Right lobe of liver (tissue), 6 donors: ENCODE measurements around the gene GSC. TPM values are rescaled to one million over a fixed set of nuclear protein-coding genes. Genes with fewer than 3 reads are reported as not detected.
"Not testable (repeated sequence)": the region's sequence is repeated elsewhere in the genome, so short reads cannot be mapped to it uniquely, and the experiment has no call there.

Experiments used
- ATAC-seq, 4 donors: fragments of 200-7000 bp; cut with Tn5 transposase; one replicate each; pipeline ENCODE4 v1.9.1; 2020; ENCODE audit warnings: mild to moderate bottlenecking in 4 of 4, moderate library complexity in 4 of 4
- DNase-seq, 3 donors: peaks; one replicate each; pipeline ENCODE4 v3.0.0-alpha.2; 2020
- H3K27ac ChIP-seq, 3 donors: fragments of 200-600 bp; one replicate each; pipeline ENCODE4 v1.8.0; 2022
- H3K27me3 ChIP-seq, 2 donors: fragments of 200-600 bp; one replicate each; pipeline ENCODE4 v1.8.0; 2022
- H3K36me3 ChIP-seq, 4 donors: fragments of 200-600 bp; sonication (generic) in 1 of 4; one replicate each; pipeline versions ENCODE4 v1.5.1 to v1.8.0; 2017 to 2022; ENCODE audit warnings: control low read depth in 1 of 4
- H3K4me1 ChIP-seq, 4 donors: fragments of 200-600 bp; sonication (generic) in 1 of 4; one replicate each; pipeline versions ENCODE4 v1.5.1 to v1.8.0; 2017 to 2022; ENCODE audit warnings: control low read depth in 1 of 4
- H3K4me3 ChIP-seq, 3 donors: fragments of 200-600 bp; one replicate each; pipeline ENCODE4 v1.8.0; 2022
- H3K9me3 ChIP-seq, 4 donors: fragments of 200-600 bp; sonication (generic) in 1 of 4; one replicate each; pipeline versions ENCODE4 v1.5.1 to v1.8.0; 2017 to 2022; ENCODE audit warnings: control low read depth in 1 of 4
- POLR2A ChIP-seq: fragments of 450-650 bp; IDR thresholded peaks from one replicate; pipeline ENCODE4 v1.6.1; 2017; ENCODE audit warnings: antibody characterized with exemption, mild to moderate bottlenecking
- WGBS: methylation state at CpG from one replicate; pipeline ENCODE4 v1.1.6; 2018; ENCODE audit warnings: low coverage, low lambda C conversion rate; ENCODE audit not compliant: insufficient coverage; ENCODE audit errors: missing lambda C conversion rate; 5-methylcytosine and 5-hydroxymethylcytosine counted together
- intact Hi-C, 2 donors: fragments of 100-400 bp; cut with DNase I; formaldehyde crosslinking; loops; one replicate each; pipeline versions ENCODE4 v1.11.2 to v1.14.1; 2022
- total RNA-seq, 6 experiments: library from RNA; depleted of rRNA in 2 of 6; stranded (reverse); fragments of >200 nt in 2 of 6; fragmentation: NEBNext Ultra II Directional in 3 of 6; extraction: Animal tissue kit (Norgen Biotek cat#: 25700) in 3 of 6; gene quantifications; one replicate each; pipeline versions ENCODE4 v1.1.0 to v1.2.4, GENCODE V29; 2016 to 2023
- TF ChIP-seq, protein P1 (sequence below), 4 donors: fragments of 200-600 bp in 3 of 4; fragments of 450-650 bp in 1 of 4; IDR thresholded peaks; one replicate each; pipeline versions ENCODE4 v1.5.1 to v1.8.0; 2016 to 2022; ENCODE audit warnings: antibody characterized with exemption in 4 of 4, mild to moderate bottlenecking in 2 of 4
- donor health status: DM: no; HTN: yes; CAD: no.
- donor health status: DM: no; HTN: no; CAD: no.
- donor health status: DM: no; HTN: no; CAD: no.
- donor health status: DM: no; HTN: yes; CAD: no.
- donor health status: DM: no; HTN: yes; CAD: no.

GSC gene
- total RNA-seq, 6 experiments from 2014 or later = not detected

DNA sequence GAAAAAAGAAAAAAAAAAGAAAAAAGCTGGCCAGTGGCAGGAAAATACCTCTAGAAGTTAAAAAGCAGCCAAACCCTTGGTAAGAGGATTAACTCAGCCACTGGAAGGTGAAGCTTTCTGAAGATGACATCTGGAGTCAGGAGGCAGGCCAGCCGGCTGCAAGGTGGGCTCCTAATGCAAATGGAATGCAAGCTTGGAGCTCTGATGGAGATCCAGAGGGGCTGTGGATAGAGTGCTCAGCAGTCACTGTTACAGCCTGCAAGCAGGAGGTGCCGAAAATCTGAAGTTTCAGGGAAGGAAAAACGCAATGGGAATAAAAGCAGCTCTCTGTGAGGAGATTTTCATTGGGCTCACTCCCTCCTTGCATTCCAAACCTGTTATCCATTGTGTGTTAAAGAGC is 41.0 kb downstream of the GSC start:
- TF ChIP-seq, protein P1, sequence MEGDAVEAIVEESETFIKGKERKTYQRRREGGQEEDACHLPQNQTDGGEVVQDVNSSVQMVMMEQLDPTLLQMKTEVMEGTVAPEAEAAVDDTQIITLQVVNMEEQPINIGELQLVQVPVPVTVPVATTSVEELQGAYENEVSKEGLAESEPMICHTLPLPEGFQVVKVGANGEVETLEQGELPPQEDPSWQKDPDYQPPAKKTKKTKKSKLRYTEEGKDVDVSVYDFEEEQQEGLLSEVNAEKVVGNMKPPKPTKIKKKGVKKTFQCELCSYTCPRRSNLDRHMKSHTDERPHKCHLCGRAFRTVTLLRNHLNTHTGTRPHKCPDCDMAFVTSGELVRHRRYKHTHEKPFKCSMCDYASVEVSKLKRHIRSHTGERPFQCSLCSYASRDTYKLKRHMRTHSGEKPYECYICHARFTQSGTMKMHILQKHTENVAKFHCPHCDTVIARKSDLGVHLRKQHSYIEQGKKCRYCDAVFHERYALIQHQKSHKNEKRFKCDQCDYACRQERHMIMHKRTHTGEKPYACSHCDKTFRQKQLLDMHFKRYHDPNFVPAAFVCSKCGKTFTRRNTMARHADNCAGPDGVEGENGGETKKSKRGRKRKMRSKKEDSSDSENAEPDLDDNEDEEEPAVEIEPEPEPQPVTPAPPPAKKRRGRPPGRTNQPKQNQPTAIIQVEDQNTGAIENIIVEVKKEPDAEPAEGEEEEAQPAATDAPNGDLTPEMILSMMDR (IDR thresholded peaks at IDR 0.05) = no peak
- no peak for TF ChIP-seq POLR2A
- ATAC-seq (no peak), DNase-seq (no peak)
- no peaks in the 10 kb centered on the region for H3K9me3 ChIP-seq
- WGBS = 33% methylated on average over 1 of the region's 3 CpGs
- H3K4me3 ChIP-seq = no peak overlapping the region
- no peaks in the 10 kb centered on the region for H3K4me1 ChIP-seq
- intact Hi-C loops = no loop called here
- H3K27ac ChIP-seq = no peak overlapping the region
- H3K27me3 ChIP-seq = no peaks in the 10 kb centered on the region
- no peaks in the 10 kb centered on the region for H3K36me3 ChIP-seq

DNA sequence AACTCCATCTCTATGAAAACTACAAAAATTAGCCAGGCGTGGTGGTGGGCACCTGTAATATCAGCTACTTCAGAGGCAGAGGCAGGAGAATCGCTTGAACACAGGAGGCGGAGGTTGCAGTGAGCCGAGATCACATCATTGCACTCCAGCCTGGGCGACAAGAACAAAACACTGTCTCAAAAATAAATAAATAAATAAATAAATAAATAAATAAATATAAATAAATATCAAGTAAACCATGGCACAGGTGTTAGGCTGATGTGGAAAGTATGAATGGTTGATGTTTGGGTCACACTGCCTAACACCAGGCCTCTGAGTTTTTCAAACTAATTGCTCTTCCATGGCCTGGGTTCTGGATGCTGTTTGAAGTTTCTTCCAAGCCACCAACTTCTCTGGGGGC is 41.5 kb downstream of the GSC start:
- 96% methylated on average over 3 of the region's 5 CpGs for WGBS
- DNase-seq, intact Hi-C loops, ATAC-seq, H3K36me3 ChIP-seq, H3K4me1 ChIP-seq, H3K4me3 ChIP-seq, H3K27me3 ChIP-seq, H3K27ac ChIP-seq, H3K9me3 ChIP-seq: not testable (repeated sequence)

DNA sequence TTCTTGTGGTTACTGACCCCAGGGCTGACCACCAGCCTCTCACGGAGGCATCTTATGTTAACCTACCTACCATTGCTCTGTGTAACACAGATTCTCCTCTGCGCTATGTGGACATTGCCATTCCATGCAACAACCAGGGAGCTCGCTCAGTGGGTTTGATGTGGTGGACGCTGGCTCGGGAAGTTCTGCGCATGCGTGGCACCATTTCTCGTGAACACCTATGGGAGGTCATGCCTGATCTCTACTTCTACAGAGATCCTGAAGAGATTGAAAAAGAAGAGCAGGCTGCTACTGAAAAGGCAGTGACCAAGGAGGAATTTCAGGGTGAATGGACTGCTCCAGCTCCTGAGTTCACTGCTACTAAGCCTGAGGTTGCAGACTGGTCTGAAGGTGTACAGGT is 43.3 kb downstream of the GSC start:
- DNase-seq, H3K36me3 ChIP-seq, H3K4me3 ChIP-seq, H3K27me3 ChIP-seq, ATAC-seq, intact Hi-C loops, H3K27ac ChIP-seq, H3K4me1 ChIP-seq, H3K9me3 ChIP-seq: not testable (repeated sequence)
- WGBS = 97% methylated on average over 7 of the region's 8 CpGs

DNA sequence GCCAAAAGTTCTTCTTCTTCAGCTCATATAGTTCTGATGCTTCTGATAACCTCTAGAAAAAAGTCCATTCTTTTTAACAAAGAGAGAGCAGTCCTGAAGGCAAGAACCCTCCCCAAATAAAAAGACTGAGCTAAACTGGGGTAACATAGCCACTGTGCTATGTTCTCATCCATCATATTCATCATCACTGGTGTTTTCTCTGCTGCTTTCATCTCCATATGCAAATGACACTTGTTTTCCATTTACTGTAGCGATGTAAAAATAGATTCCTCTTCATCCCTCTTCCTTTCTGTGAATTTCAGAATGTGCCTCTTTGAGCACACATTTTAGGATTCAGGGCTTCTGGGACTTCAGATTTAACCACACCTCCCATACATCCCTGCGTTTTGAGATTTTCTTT is 44.9 kb downstream of the GSC start:
- ATAC-seq = no peak
- intact Hi-C loops = no loop called here
- WGBS = 71% methylated on average over 2 of the region's 2 CpGs

DNA sequence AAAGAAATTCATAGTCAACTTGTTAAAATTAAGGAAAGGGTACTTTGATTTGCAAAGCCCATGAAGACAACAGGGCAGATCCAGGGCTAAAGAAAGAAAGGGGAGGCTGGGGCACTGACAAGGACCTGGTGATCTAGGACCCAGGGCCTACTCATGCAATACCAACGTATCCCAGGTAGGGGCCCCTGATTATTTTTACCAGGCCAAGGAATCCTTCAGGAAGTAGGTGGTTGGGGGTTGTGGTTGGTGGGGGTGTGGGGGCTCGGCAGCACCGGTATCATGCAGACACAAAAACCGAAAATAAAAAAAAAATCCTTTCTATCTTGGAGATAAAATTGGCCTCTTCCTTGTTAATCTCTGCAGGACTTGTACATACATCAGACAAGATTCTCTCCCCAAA is 47.5 kb downstream of the GSC start:
- no peaks in the 10 kb centered on the region for H3K27me3 ChIP-seq
- H3K4me1 ChIP-seq = no peaks in the 10 kb centered on the region
- ATAC-seq (no peak), DNase-seq (no peak)
- H3K4me3 ChIP-seq = no peak overlapping the region
- H3K9me3 ChIP-seq = no peaks in the 10 kb centered on the region
- TF ChIP-seq, protein P1 (IDR thresholded peaks at IDR 0.05) = no peak
- no peak for TF ChIP-seq POLR2A
- H3K36me3 ChIP-seq = no peaks in the 10 kb centered on the region
- H3K27ac ChIP-seq = no peak overlapping the region
- intact Hi-C loops = no loop called here
- 46% methylated on average over 3 of the region's 4 CpGs for WGBS

More for the DNA sequence above, 44.9 kb downstream of the GSC start:
- H3K4me1 ChIP-seq = no peaks in the 10 kb centered on the region
- H3K9me3 ChIP-seq = no peaks in the 10 kb centered on the region
- no peaks in the 10 kb centered on the region for H3K36me3 ChIP-seq
- H3K4me3 ChIP-seq = no peak overlapping the region
- DNase-seq = no peak
- no peak for TF ChIP-seq POLR2A
- TF ChIP-seq, protein P1 (IDR thresholded peaks at IDR 0.05) = no peak
- H3K27ac ChIP-seq = no peak overlapping the region
- no peaks in the 10 kb centered on the region for H3K27me3 ChIP-seq

Other genes starting within 250 kb of the GSC start
- 100 to 1,000 TPM in 4 of 6 experiments, 10 to 100 TPM in 2; 41.2 to 204 (median 145) TPM for gene SERPINA4, start 208.7 kb downstream of the GSC start, total RNA-seq
- 100 to 1,000 TPM in 4 of 6 experiments, 10 to 100 TPM in 2; 24.7 to 317 (median 167) TPM for gene SERPINA5, start 188.7 kb downstream of the GSC start, total RNA-seq
- gene SERPINA3, start 157.7 kb downstream of the GSC start, total RNA-seq = over 10,000 TPM in 2 of 6 experiments, 1,000 to 10,000 TPM in 4; 5,211 to 12,749 (median 8,707) TPM